GM12875 (cell line): ENCODE results near the gene CHTF18.
"Not testable (repeated sequence)": the region's sequence is repeated elsewhere in the genome, so short reads cannot be mapped to it uniquely, and the experiment has no call there.

Experiments used
- H3K4me3 ChIP-seq: one replicate; pipeline ENCODE4 v1.5.1; 2011; ENCODE audit warnings: low read depth, low read length, control low read depth
- CTCF ChIP-seq: IDR thresholded peaks from 2 replicates; pipeline ENCODE4 v1.5.1; 2011; ENCODE audit warnings: low read depth, mild to moderate bottlenecking, control low read depth, inconsistent platforms, low read length, moderate library complexity, borderline replicate concordance; ENCODE audit not compliant: insufficient read depth

CHTF18 gene

GRCh38 chr16:774086-775001 is 14.1 kb upstream of the CHTF18 start:
- no peak for TF ChIP-seq CTCF
- H3K4me3 ChIP-seq: no peak overlapping the region

GRCh38 chr16:775236-775796 is 13.1 kb upstream of the CHTF18 start:
- no peak overlapping the region for H3K4me3 ChIP-seq
- TF ChIP-seq CTCF: no peak

- not testable (repeated sequence) for H3K4me3 ChIP-seq
Measured at GRCh38 chr16:776298-776697, 12.1 kb upstream of the CHTF18 start.

- no peak for TF ChIP-seq CTCF
- no peak overlapping the region for H3K4me3 ChIP-seq
Measured at GRCh38 chr16:776824-777223, 11.6 kb upstream of the CHTF18 start.

- TF ChIP-seq CTCF: no peak
- H3K4me3 ChIP-seq: no peak overlapping the region
Measured at GRCh38 chr16:777826-778225, 10.6 kb upstream of the CHTF18 start.

- no peak overlapping the region for H3K4me3 ChIP-seq
- TF ChIP-seq CTCF: no peak
Measured at GRCh38 chr16:778447-778846, 10.0 kb upstream of the CHTF18 start.

- no peak for TF ChIP-seq CTCF
- no peak overlapping the region for H3K4me3 ChIP-seq
Measured at GRCh38 chr16:778909-779527, 9.4 kb upstream of the CHTF18 start.
